HL-60 (cell line): Measurements from ENCODE around the gene GET3.
"Not testable (repeated sequence)": the region's sequence is repeated elsewhere in the genome, so short reads cannot be mapped to it uniquely, and the experiment has no call there.

Source experiments
- DNase-seq, 2 experiments: peaks; one replicate each; pipeline ENCODE4 v3.0.0-alpha.2; 2010 to 2020; ENCODE audit warnings: low read depth in 1 of 2, low spot score in 1 of 2
- H3K27ac ChIP-seq: fragments of 250-450 bp; sonication (Bioruptor Pico); replicated peaks from 2 replicates; pipeline ENCODE4 v1.5.1; 2020; ENCODE audit warnings: mild to moderate bottlenecking, moderate library complexity
- H3K27me3 ChIP-seq: fragments of 250-450 bp; sonication (Bioruptor Pico); 2 replicates; pipeline ENCODE4 v1.5.1; 2021; ENCODE audit warnings: mild to moderate bottlenecking, moderate library complexity; ENCODE audit not compliant: insufficient read depth, poor library complexity, severe bottlenecking
- H3K4me3 ChIP-seq: replicated peaks from 2 replicates; pipeline ENCODE4 v1.5.1; 2011; ENCODE audit warnings: mild to moderate bottlenecking, control low read depth, low read length; ENCODE audit not compliant: insufficient read depth
- GABPA ChIP-seq: IDR thresholded peaks from 2 replicates; pipeline ENCODE4 v1.6.1; 2012; ENCODE audit warnings: low read depth
- POLR2AphosphoS5 ChIP-seq: IDR thresholded peaks from 2 replicates; pipeline ENCODE4 v1.6.1; 2012; ENCODE audit warnings: low read depth
- SPI1 ChIP-seq: IDR thresholded peaks from 2 replicates; pipeline ENCODE4 v1.6.1; 2012; ENCODE audit warnings: low read depth, mild to moderate bottlenecking, borderline replicate concordance
- TF ChIP-seq, protein P1 (sequence below): IDR thresholded peaks from one replicate; pipeline ENCODE4 v1.5.1; 2011; ENCODE audit warnings: low read length, control low read depth, inconsistent platforms; ENCODE audit not compliant: insufficient read depth
- TF ChIP-seq, protein P2 (sequence below): IDR thresholded peaks from 2 replicates; pipeline ENCODE4 v1.6.1; 2012; ENCODE audit warnings: low read depth; ENCODE audit not compliant: insufficient replicate concordance

GET3 gene

DNA sequence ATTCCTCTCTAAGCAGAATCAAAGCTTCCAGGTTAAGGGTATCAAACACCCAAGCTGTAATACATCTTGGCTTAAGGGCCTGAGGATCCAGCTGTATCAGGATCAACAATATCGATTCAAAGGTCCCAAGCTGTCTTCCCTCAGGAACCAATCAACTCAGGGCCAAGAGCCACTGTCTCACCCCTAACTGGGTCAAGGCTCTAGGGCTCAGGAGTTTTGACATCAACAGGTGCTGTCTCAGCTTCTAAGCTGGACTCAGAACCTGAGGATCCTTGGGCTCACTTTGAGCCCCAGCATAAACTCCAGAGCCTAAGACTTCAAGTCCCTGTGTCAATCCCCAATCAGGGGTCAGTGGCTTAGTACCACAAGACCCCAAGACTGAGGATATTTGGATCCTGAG is 41.8 kb upstream of the GET3 start:
- TF ChIP-seq, protein P1, sequence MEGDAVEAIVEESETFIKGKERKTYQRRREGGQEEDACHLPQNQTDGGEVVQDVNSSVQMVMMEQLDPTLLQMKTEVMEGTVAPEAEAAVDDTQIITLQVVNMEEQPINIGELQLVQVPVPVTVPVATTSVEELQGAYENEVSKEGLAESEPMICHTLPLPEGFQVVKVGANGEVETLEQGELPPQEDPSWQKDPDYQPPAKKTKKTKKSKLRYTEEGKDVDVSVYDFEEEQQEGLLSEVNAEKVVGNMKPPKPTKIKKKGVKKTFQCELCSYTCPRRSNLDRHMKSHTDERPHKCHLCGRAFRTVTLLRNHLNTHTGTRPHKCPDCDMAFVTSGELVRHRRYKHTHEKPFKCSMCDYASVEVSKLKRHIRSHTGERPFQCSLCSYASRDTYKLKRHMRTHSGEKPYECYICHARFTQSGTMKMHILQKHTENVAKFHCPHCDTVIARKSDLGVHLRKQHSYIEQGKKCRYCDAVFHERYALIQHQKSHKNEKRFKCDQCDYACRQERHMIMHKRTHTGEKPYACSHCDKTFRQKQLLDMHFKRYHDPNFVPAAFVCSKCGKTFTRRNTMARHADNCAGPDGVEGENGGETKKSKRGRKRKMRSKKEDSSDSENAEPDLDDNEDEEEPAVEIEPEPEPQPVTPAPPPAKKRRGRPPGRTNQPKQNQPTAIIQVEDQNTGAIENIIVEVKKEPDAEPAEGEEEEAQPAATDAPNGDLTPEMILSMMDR, result no peak
- TF ChIP-seq, protein P2, sequence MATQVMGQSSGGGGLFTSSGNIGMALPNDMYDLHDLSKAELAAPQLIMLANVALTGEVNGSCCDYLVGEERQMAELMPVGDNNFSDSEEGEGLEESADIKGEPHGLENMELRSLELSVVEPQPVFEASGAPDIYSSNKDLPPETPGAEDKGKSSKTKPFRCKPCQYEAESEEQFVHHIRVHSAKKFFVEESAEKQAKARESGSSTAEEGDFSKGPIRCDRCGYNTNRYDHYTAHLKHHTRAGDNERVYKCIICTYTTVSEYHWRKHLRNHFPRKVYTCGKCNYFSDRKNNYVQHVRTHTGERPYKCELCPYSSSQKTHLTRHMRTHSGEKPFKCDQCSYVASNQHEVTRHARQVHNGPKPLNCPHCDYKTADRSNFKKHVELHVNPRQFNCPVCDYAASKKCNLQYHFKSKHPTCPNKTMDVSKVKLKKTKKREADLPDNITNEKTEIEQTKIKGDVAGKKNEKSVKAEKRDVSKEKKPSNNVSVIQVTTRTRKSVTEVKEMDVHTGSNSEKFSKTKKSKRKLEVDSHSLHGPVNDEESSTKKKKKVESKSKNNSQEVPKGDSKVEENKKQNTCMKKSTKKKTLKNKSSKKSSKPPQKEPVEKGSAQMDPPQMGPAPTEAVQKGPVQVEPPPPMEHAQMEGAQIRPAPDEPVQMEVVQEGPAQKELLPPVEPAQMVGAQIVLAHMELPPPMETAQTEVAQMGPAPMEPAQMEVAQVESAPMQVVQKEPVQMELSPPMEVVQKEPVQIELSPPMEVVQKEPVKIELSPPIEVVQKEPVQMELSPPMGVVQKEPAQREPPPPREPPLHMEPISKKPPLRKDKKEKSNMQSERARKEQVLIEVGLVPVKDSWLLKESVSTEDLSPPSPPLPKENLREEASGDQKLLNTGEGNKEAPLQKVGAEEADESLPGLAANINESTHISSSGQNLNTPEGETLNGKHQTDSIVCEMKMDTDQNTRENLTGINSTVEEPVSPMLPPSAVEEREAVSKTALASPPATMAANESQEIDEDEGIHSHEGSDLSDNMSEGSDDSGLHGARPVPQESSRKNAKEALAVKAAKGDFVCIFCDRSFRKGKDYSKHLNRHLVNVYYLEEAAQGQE, result no peak
- Histone ChIP-seq H3K27ac (peak overlapping the region; percentile 34), H3K4me3 (peak overlapping the region; percentile 97), H3K27me3 (no peaks in the 10 kb centered on the region)
- DNase-seq, result no peak

DNA sequence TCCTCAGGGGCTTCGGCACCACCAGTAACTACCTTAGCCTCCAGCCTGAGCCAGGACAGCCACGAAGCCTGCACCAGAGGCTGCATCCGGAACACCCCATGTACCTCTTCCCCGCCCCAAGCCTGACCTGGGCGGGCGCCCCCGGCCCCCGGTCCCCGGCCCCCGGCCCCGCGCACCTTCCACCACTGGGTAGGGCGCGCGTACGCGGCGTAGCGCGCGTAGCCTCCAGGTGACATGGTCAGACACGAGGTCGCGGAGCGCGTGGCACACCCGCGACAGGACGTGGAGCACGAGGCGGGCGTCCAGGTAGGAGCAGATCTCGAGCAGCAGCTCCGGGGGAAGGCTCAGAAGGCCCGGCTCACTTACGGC is 41.3 kb upstream of the GET3 start:
- peak overlapping the region; percentile 97 for H3K4me3 ChIP-seq
- TF ChIP-seq SPI1 (no peak), GABPA (no peak), POLR2AphosphoS5 (no peak)
- TF ChIP-seq, protein P1, result no peak
- TF ChIP-seq, protein P2, result no peak
- no peaks in the 10 kb centered on the region for H3K27me3 ChIP-seq
- DNase-seq, result no peak
- H3K27ac ChIP-seq, result peak overlapping the region; percentile 82

- TF ChIP-seq SPI1, result peak; percentile 60; the same call in 1 of the 2 replicates
- peak; percentile 93 for TF ChIP-seq GABPA
- peak; percentile 94 for TF ChIP-seq POLR2AphosphoS5
- TF ChIP-seq, protein P2, result no peak
- TF ChIP-seq, protein P1, result no peak
- Histone ChIP-seq H3K4me3 (peak within 1 kb of the TSS; percentile 97), H3K27ac (peak within 1 kb of the TSS; percentile 82), H3K27me3 (no peaks in the 10 kb centered on the region)
- DNase-seq, result peak; percentile 98
Observed at GRCh38 chr19:12696366-12697335, 40.6 kb upstream of the GET3 start, which contains the start of gene FBXW9. Gene FBXW9, minus strand, starts transcription at chr19:12696631. Its CDS starts 50 bp downstream, at chr19:12696581.

GRCh38 chr19:12697425-12697824 is 39.9 kb upstream of the GET3 start:
- DNase-seq, H3K27me3 ChIP-seq: not testable (repeated sequence)
- Histone ChIP-seq H3K27ac (peak overlapping the region; percentile 82), H3K4me3 (peak overlapping the region; percentile 97)
